ENCODE results near the gene ORAI3.

Gene ORAI3

GRCh38 chr16:30948667-30949649, at the start of gene ORAI3:
Gene ORAI3 (plus strand): TSS chr16:30949068. CDS start chr16:30949290, 222 bp downstream.
- no peak for DNase-seq (ENCODE audit: low read depth)

- no peak for DNase-seq (ENCODE audit: low read depth)
Measured at GRCh38 chr16:30899794-30900193, 49.1 kb upstream of the ORAI3 start.

- no peak for DNase-seq (ENCODE audit: low read depth)
Measured at GRCh38 chr16:30900588-30900987, 48.3 kb upstream of the ORAI3 start.

GRCh38 chr16:30901201-30902028, 47.5 kb upstream of the ORAI3 start:
- DNase-seq (ENCODE audit: low read depth): no peak

- DNase-seq (ENCODE audit: low read depth): no peak
Measured at GRCh38 chr16:30902029-30902972, 46.6 kb upstream of the ORAI3 start.

- DNase-seq (ENCODE audit: low read depth): no peak
Measured at GRCh38 chr16:30903002-30903401, 45.9 kb upstream of the ORAI3 start.

GRCh38 chr16:30903596-30903995, 45.3 kb upstream of the ORAI3 start:
- DNase-seq (ENCODE audit: low read depth): no peak

GRCh38 chr16:30904114-30904780, 44.6 kb upstream of the ORAI3 start:
- DNase-seq (ENCODE audit: low read depth): no peak

- DNase-seq (ENCODE audit: low read depth): no peak
Measured at GRCh38 chr16:30907064-30907463, 41.8 kb upstream of the ORAI3 start.

GRCh38 chr16:30910427-30911029, 38.3 kb upstream of the ORAI3 start:
- no peak for DNase-seq (ENCODE audit: low read depth)

GRCh38 chr16:30912794-30913412, 36.0 kb upstream of the ORAI3 start:
- DNase-seq (ENCODE audit: low read depth): no peak

GRCh38 chr16:30914830-30915229, 34.0 kb upstream of the ORAI3 start:
- no peak for DNase-seq (ENCODE audit: low read depth)

- no peak for DNase-seq (ENCODE audit: low read depth)
Measured at GRCh38 chr16:30918614-30919013, 30.3 kb upstream of the ORAI3 start.

GRCh38 chr16:30920891-30921290, 28.0 kb upstream of the ORAI3 start:
- DNase-seq (ENCODE audit: low read depth): no peak

GRCh38 chr16:30921459-30921747, 27.5 kb upstream of the ORAI3 start:
- no peak for DNase-seq (ENCODE audit: low read depth)

- DNase-seq (ENCODE audit: low read depth): peak; percentile 42
Measured at GRCh38 chr16:30921748-30922419, 27.0 kb upstream of the ORAI3 start.

- peak; percentile 98 for DNase-seq (ENCODE audit: low read depth)
Measured at GRCh38 chr16:30922420-30922959, 26.4 kb upstream of the ORAI3 start.

GRCh38 chr16:30922960-30923535, 25.8 kb upstream of the ORAI3 start:
- peak; percentile 97 for DNase-seq (ENCODE audit: low read depth)

- no peak for DNase-seq (ENCODE audit: low read depth)
Measured at GRCh38 chr16:30923554-30924075, 25.3 kb upstream of the ORAI3 start, which contains the start of gene FBXL19. Gene FBXL19 (plus strand): TSS chr16:30923572. CDS start chr16:30925755, 2,183 bp downstream.
